ENCODE measurements around the gene MAEA.

MAEA gene

DNA sequence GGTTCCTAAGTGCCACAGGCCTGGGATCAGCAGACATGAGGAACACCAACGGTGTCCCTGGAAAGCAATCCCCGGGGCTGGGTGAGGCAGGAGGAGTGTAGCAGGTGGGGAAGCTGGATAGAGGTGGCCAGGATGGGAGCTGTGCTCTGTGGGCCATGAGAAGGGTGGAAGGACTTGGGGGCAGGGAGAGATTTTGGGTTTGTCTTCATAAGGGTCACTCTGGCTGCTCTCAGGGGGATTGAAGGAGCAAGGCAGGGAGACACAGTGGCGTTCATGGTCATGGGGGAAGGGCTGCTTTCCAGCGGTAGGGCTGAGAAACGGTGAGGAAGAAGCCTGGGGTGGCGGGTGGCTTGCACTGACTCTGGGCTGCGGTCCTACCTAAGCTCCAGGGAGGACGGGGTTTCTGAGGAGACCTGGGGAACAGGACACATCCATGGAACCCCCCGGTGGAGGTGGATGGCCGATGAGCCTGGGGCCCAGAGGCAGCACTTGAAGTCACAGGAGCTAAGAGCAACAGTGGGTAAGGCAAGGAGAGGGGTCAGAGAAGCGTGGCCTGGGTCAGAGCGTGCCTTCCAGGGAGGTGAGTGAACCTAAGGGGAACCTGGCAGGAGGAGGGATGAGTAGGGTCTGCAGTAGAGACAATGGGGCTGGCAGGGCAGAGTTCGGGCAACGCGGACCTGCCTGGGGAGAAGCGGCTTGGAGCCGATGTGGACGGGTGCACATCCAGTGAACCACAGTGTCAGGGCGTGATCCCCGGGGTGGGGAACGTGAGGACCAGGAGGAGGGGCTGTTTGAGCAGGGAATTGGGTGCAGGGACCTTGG lies 28.4 kb upstream of the MAEA start:
- no peaks in the 10 kb centered on the region for H3K4me1 ChIP-seq
- H3K4me3 ChIP-seq (ENCODE audit: low read depth, low read length) = no peak overlapping the region
- no peaks in the 10 kb centered on the region for H3K27me3 ChIP-seq (ENCODE audit: control insufficient read depth, insufficient read depth, low read length)
- TF ChIP-seq, protein P1, sequence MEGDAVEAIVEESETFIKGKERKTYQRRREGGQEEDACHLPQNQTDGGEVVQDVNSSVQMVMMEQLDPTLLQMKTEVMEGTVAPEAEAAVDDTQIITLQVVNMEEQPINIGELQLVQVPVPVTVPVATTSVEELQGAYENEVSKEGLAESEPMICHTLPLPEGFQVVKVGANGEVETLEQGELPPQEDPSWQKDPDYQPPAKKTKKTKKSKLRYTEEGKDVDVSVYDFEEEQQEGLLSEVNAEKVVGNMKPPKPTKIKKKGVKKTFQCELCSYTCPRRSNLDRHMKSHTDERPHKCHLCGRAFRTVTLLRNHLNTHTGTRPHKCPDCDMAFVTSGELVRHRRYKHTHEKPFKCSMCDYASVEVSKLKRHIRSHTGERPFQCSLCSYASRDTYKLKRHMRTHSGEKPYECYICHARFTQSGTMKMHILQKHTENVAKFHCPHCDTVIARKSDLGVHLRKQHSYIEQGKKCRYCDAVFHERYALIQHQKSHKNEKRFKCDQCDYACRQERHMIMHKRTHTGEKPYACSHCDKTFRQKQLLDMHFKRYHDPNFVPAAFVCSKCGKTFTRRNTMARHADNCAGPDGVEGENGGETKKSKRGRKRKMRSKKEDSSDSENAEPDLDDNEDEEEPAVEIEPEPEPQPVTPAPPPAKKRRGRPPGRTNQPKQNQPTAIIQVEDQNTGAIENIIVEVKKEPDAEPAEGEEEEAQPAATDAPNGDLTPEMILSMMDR (IDR thresholded peaks at IDR 0.05) = no peak
- no peaks in the 10 kb centered on the region for H3K79me2 ChIP-seq
- no peak overlapping the region for H3K9ac ChIP-seq
- no peaks in the 10 kb centered on the region for H3K36me3 ChIP-seq (ENCODE audit: control insufficient read depth, insufficient read depth, low read length)
- no peak overlapping the region for H3K27ac ChIP-seq
- H2AFZ ChIP-seq = no peak overlapping the region
- no peaks in the 10 kb centered on the region for H3K9me3 ChIP-seq (ENCODE audit: control insufficient read depth, low read length)
- no peak overlapping the region for H3K4me2 ChIP-seq (ENCODE audit: low read length)

DNA sequence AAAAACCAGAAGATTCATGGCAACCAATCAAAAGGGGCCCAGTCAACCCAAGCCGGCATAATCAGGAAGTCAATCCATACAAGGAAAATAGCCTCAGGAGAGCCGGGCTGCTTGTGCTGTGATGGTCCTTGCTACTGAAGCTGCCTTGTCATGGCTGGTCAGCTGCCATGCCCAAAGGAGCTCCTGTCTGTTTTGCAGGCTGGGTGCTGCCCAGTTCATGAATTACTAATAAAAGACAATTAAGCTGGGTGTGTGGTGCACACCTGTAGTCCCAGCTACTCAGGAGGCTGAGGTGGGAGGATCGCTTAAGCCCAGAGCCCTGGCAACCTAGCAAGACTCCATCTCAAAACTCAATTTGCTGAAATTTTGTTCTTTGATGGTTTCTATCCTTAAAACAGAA lies 24.7 kb upstream of the MAEA start:
- no peaks in the 10 kb centered on the region for H3K36me3 ChIP-seq (ENCODE audit: control insufficient read depth, insufficient read depth, low read length)
- H3K9me3 ChIP-seq (ENCODE audit: control insufficient read depth, low read length) = no peaks in the 10 kb centered on the region
- H3K9ac ChIP-seq = no peak overlapping the region
- H3K4me3 ChIP-seq (ENCODE audit: low read depth, low read length) = no peak overlapping the region
- no peak overlapping the region for H3K4me2 ChIP-seq (ENCODE audit: low read length)
- no peaks in the 10 kb centered on the region for H3K79me2 ChIP-seq
- H3K27ac ChIP-seq = no peak overlapping the region
- no peaks in the 10 kb centered on the region for H3K4me1 ChIP-seq
- H2AFZ ChIP-seq = no peak overlapping the region
- H3K27me3 ChIP-seq (ENCODE audit: control insufficient read depth, insufficient read depth, low read length) = no peaks in the 10 kb centered on the region
- TF ChIP-seq, protein P1 (IDR thresholded peaks at IDR 0.05) = no peak

DNA sequence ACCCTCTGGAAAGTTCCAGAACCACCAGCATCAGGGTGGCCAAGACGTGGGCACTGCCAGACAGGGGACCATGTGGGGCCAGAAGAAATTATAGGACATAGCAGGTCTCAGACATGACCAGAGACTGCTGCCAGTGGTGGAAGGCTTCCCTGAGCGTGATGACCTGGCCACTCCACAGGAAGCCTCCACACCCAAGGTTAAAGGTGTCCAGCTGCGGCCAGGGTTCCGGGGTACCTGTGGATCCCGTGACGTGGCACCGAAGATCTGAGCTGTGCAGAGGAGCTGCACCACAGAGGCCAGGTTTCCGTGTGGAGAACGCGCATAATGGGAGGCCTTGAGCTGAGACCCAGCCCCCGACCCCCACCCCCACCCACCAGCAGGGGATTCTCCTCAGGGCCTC lies 24.3 kb upstream of the MAEA start:
- Histone ChIP-seq H2AFZ (no peak overlapping the region), H3K79me2 (no peaks in the 10 kb centered on the region), H3K4me1 (no peaks in the 10 kb centered on the region), H3K4me3 (ENCODE audit: low read depth, low read length) (no peak overlapping the region), H3K36me3 (ENCODE audit: control insufficient read depth, insufficient read depth, low read length) (no peaks in the 10 kb centered on the region), H3K27me3 (ENCODE audit: control insufficient read depth, insufficient read depth, low read length) (no peaks in the 10 kb centered on the region), H3K9me3 (ENCODE audit: control insufficient read depth, low read length) (no peaks in the 10 kb centered on the region), H3K4me2 (ENCODE audit: low read length) (no peak overlapping the region), H3K9ac (no peak overlapping the region), H3K27ac (no peak overlapping the region)
- TF ChIP-seq, protein P1 (IDR thresholded peaks at IDR 0.05) = no peak

DNA sequence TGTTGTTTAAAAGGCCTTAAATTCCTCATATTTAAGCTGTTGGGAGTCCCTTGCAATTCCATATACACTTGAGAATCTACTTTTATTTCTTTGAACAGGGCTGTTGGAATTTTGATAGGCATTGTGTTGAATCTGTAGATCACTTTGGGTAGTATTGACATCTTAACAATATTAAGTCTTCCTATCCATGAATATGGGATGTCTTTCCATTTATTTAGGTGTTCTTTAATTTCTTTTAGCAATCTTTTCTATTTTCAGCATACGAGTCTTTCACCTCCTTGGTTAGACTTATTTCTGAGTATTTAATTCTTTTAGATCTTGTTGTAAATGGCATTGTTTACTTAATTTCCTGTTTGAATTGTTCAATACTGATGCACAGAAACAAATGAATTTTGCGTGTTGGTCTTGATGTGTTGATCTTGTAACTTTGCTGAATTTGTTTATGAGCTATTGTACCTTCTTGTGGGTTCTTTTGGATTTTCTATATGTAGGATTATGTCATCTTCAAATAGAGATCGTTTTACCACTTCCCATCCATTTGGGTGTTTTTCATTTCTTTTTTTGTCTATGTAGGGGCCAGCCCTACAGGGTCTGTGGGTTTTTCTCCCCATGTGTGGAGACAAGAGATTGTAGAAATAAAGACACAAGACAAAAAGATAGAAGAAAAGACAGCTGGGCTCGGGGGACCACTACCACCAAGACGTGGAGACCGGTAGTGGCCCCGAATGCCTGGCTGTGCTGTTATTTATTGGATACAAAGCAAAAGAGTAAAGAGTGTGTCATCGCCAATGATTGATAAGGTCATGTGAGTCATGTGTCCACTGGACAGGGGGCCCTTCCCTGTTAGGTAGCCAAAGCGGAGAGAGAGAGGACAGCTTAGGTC lies 22.6 kb upstream of the MAEA start:
- no peak overlapping the region for H3K9ac ChIP-seq
- no peaks in the 10 kb centered on the region for H3K4me1 ChIP-seq
- no peaks in the 10 kb centered on the region for H3K79me2 ChIP-seq
- no peaks in the 10 kb centered on the region for H3K27me3 ChIP-seq (ENCODE audit: control insufficient read depth, insufficient read depth, low read length)
- no peaks in the 10 kb centered on the region for H3K9me3 ChIP-seq (ENCODE audit: control insufficient read depth, low read length)
- no peak overlapping the region for H2AFZ ChIP-seq
- TF ChIP-seq, protein P1 (IDR thresholded peaks at IDR 0.05) = no peak
- no peak overlapping the region for H3K4me2 ChIP-seq (ENCODE audit: low read length)
- no peak overlapping the region for H3K4me3 ChIP-seq (ENCODE audit: low read depth, low read length)
- H3K27ac ChIP-seq = no peak overlapping the region
- H3K36me3 ChIP-seq (ENCODE audit: control insufficient read depth, insufficient read depth, low read length) = no peaks in the 10 kb centered on the region
